Central memory CD8-positive, alpha-beta T cell (primary cell): ENCODE measurements around the gene BICD1.
A peak's percentile ranks its signal among the peaks of the same experiment; 100 is the strongest.
"Not testable (repeated sequence)": the region's sequence is repeated elsewhere in the genome, so short reads cannot be mapped to it uniquely, and the experiment has no call there.

Experiments
- ATAC-seq: fragments of 150-1000 bp; cut with Tn5 transposase; replicated peaks from 2 replicates; pipeline ENCODE4 v1.10.0; 2022; ENCODE audit warnings: mild to moderate bottlenecking, moderate FRiP score, moderate number of reproducible peaks; ENCODE audit not compliant: poor library complexity, severe bottlenecking; ENCODE audit errors: extremely low read depth
- DNase-seq, 2 donors: peaks; one replicate each; pipeline ENCODE4 v3.0.0; 2021; ENCODE audit warnings: low spot score in 2 of 2
- H3K27ac Mint-ChIP-seq: one replicate; pipeline ENCODE4 v1.8.0; 2022; ENCODE audit warnings: low read depth, mild to moderate bottlenecking, moderate library complexity, mixed read lengths
- H3K27me3 Mint-ChIP-seq: one replicate; pipeline ENCODE4 v1.8.0; 2022; ENCODE audit warnings: mixed read lengths
- H3K36me3 Mint-ChIP-seq: one replicate; pipeline ENCODE4 v1.8.0; 2022; ENCODE audit warnings: mild to moderate bottlenecking, moderate library complexity, mixed read lengths; ENCODE audit not compliant: insufficient read depth
- H3K4me1 Mint-ChIP-seq: one replicate; pipeline ENCODE4 v1.8.0; 2022; ENCODE audit warnings: mixed read lengths
- H3K4me3 Mint-ChIP-seq: one replicate; pipeline ENCODE4 v1.8.0; 2022; ENCODE audit warnings: mild to moderate bottlenecking, moderate library complexity, mixed read lengths
- H3K9me3 Mint-ChIP-seq: one replicate; pipeline ENCODE4 v1.8.0; 2022; ENCODE audit warnings: mixed read lengths

The BICD1 gene

DNA sequence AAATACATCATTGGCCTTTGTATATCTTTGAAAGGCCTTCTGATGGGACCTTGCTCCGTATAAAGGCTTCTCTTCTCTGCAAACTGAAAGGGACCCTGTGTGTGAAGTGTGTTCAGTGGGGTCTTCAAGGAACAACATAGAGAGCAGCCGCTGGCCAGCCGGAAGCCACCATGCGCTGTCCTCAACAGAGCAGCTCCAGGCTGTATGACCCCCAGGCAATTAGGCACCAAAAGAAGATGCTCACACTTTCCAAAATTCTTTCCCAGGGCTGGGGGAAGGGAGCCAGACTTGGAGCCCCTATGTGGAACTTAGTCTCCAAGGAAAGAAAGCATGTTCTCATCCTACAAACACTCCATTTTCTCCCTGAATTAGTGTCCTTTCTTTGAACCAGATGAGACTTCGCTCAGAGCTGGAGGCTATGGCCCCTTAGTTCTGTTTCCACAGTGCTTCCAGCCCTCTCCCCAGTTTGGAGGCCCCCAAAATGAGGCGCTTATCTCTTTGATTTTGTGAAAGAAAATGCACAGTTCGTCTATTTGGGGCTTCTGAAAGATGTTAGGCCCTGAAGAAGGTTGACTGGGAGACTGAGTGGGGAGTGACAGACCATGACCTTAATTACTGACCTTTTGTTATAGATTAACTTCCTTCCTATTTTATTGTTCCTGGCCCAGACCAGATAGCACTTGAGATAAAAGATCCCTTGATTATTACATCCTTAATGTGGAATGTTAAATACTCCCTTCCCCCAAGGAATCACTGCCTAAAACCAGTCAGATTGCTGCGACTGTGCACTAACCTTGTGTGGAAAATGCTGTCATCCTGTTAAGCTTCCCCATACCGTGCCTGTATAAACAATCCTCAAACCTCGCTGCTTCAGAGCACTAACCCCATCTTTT is 164.4 kb downstream of the BICD1 start:
- ATAC-seq (no peak), DNase-seq (no peak)
- no peaks in the 10 kb centered on the region for H3K9me3 Mint-ChIP-seq
- H3K4me1 Mint-ChIP-seq, result peaks cover 16% of the 10 kb centered on the region
- no peaks in the 10 kb centered on the region for H3K27me3 Mint-ChIP-seq
- no peak overlapping the region for H3K27ac Mint-ChIP-seq
- no peak overlapping the region for H3K4me3 Mint-ChIP-seq
- H3K36me3 Mint-ChIP-seq, result no peaks in the 10 kb centered on the region

DNA sequence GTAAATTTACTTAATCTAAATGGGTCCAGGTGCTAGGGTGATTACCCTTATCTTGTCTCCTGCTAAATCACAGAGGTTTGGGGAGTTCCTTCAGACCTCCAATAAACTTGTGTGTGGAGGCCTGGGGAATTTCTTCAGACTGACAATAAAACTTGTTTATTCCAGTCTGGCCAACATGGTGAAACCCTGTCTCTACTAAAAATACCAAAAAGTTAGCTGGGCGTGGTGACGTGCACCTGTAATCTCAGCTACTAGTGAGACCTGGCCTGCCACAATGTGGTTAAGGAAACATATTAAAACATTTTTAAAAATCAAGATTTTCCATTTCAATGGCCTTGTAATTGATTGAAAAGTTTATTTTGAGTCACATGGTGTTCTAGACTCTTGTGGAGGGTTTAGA is 165.8 kb downstream of the BICD1 start:
- ATAC-seq (no peak), DNase-seq (no peak)
- H3K27ac Mint-ChIP-seq, result peak overlapping the region; percentile 63
- no peaks in the 10 kb centered on the region for H3K9me3 Mint-ChIP-seq
- no peak overlapping the region for H3K4me3 Mint-ChIP-seq
- no peaks in the 10 kb centered on the region for H3K36me3 Mint-ChIP-seq
- H3K4me1 Mint-ChIP-seq, result peaks cover 16% of the 10 kb centered on the region
- no peaks in the 10 kb centered on the region for H3K27me3 Mint-ChIP-seq

DNA sequence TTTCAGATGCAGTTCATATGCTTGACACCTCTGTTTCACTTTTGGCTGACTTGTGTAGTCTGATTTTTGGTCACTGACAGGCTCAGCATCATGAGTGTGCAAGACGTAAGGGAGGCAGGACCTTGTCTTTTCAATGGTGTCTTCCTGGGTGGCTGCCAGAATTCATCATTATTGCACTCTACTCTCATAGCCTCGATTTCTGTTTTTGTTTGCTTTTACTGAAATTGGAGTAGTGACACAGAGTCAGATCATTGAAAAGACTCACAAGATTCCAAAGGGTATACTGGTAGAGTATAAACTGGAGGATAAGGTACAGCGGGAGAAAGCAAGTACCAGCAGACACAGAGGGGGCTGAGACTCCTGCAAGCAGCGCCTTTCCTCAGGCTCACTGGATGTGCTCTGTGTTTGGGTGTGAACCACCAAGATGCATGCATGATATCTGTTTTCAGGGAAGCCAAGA is 166.4 kb downstream of the BICD1 start:
- H3K27ac Mint-ChIP-seq, result peak overlapping the region; percentile 63
- peaks cover 16% of the 10 kb centered on the region for H3K4me1 Mint-ChIP-seq
- no peak for ATAC-seq
- no peak overlapping the region for H3K4me3 Mint-ChIP-seq
- no peaks in the 10 kb centered on the region for H3K36me3 Mint-ChIP-seq
- DNase-seq, result no peak
- H3K9me3 Mint-ChIP-seq, result no peaks in the 10 kb centered on the region
- H3K27me3 Mint-ChIP-seq, result no peaks in the 10 kb centered on the region

DNA sequence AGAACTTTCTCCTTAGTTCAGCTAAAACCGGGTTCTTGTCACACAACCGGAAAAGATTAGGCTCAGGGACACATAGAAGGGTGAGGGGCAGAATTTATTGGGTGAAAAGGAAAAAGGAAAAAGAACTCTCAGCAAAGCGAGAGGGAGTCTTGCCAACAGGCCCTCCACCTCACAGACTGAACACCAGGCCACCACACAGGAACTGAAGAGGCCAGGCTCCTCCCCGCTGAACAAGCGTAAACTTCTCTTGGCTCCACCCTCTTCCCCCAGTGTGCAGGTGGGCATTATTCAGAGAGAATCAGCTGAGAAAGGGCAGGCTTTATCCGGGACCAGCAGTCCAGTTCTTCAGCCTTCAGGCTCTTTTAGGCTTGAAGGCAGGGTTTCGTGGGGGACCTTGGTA is 167.1 kb downstream of the BICD1 start:
- Mint-ChIP-seq H3K36me3 (no peaks in the 10 kb centered on the region), H3K4me1 (peaks cover 16% of the 10 kb centered on the region), H3K27me3 (no peaks in the 10 kb centered on the region), H3K27ac (peak overlapping the region; percentile 63), H3K4me3 (no peak overlapping the region), H3K9me3 (no peaks in the 10 kb centered on the region)
- no peak for DNase-seq
- peak; percentile 71 for ATAC-seq

DNA sequence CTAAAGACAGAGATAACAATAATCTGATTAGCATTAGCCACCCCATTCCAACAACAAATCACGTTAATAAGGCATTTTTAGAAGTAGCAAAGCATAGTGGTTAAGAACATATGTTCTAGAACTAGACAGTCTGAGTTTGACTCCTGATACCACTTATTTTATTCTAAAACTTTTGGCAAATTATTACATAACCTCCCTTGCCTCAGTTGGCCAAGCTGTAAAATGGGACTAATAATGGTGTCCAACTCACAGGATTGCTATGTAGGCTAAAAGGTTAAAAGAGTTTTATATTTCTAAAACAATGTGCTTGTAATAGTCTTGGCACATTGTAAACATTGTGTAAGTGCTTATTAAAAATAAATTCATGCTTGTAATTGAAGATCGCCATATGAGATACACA is 168.0 kb downstream of the BICD1 start:
- peaks cover 16% of the 10 kb centered on the region for H3K4me1 Mint-ChIP-seq
- ATAC-seq, result no peak
- H3K27ac Mint-ChIP-seq, result no peak overlapping the region

DNA sequence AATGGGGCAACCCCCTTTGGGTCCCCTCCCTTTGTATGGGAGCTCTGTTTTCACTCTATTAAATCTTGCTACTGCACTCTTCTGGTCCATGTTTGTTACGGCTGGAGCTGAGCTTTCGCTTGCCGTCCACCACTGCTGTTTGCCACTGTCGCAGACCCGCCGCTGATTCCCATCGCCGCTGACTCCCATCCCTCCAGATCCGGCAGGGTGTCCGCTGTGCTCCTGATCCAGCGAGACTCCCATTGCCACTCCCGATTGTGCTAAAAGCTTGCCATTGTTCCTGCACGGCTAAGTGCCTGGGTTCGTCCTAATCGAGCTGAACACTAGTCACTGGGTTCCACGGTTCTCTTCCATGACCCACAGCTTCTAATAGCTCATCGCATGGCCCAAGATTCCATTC is 168.9 kb downstream of the BICD1 start:
- not testable (repeated sequence) for DNase-seq, H3K36me3 Mint-ChIP-seq, H3K27me3 Mint-ChIP-seq, H3K9me3 Mint-ChIP-seq, H3K27ac Mint-ChIP-seq, ATAC-seq, H3K4me3 Mint-ChIP-seq
- peaks cover 16% of the 10 kb centered on the region for H3K4me1 Mint-ChIP-seq

More for the DNA sequence above, 168.0 kb downstream of the BICD1 start:
- no peak overlapping the region for H3K4me3 Mint-ChIP-seq
- no peaks in the 10 kb centered on the region for H3K36me3 Mint-ChIP-seq
- H3K27me3 Mint-ChIP-seq, result no peaks in the 10 kb centered on the region
- DNase-seq, result no peak
- no peaks in the 10 kb centered on the region for H3K9me3 Mint-ChIP-seq

DNA sequence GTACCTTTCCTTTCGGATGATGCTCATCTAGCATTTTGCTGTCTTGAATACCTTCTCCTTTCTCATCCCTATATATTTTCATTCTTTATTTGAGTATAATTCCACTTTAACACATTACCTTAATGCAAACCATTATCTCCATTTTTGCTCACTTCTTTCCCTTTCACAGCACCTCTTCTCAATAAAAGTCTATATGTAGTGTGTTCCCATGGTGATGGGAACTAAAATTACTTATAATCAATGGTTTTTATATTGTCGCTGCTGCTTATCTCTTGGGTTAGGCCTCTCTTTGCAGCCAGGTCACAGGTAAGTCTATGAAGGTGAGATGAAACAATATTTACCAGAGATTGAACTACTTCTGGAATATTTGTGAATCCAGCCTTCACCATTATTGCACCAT is 171.1 kb downstream of the BICD1 start:
- H3K4me3 Mint-ChIP-seq, result no peak overlapping the region
- DNase-seq, result no peak
- no peaks in the 10 kb centered on the region for H3K27me3 Mint-ChIP-seq
- H3K9me3 Mint-ChIP-seq, result no peaks in the 10 kb centered on the region
- ATAC-seq, result no peak
- no peak overlapping the region for H3K27ac Mint-ChIP-seq
- no peaks in the 10 kb centered on the region for H3K36me3 Mint-ChIP-seq
- peaks cover 13% of the 10 kb centered on the region for H3K4me1 Mint-ChIP-seq

DNA sequence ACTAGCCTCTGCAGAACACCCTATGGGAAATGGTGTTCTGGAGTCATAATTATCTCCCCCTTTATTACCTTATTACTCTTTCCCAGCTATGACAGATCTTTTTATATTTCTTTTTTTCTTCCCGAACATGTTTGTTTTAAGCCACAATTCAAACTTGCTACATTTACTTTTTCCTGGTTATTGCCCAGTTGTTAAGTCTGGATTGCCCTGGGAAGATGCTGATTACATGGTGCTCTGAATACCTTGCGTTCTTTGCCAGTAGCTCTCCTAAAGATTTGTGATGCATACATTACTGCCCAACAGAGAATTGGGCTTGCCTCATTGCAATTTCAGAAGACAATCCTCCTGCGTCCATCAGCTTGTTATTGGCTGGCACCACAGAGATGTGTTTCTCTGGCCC is 174.5 kb downstream of the BICD1 start:
- H3K27me3 Mint-ChIP-seq, result no peaks in the 10 kb centered on the region
- no peaks in the 10 kb centered on the region for H3K9me3 Mint-ChIP-seq
- no peaks in the 10 kb centered on the region for H3K4me1 Mint-ChIP-seq
- H3K27ac Mint-ChIP-seq, result no peak overlapping the region
- DNase-seq, result no peak
- no peak for ATAC-seq
- H3K4me3 Mint-ChIP-seq, result no peak overlapping the region
- no peaks in the 10 kb centered on the region for H3K36me3 Mint-ChIP-seq

DNA sequence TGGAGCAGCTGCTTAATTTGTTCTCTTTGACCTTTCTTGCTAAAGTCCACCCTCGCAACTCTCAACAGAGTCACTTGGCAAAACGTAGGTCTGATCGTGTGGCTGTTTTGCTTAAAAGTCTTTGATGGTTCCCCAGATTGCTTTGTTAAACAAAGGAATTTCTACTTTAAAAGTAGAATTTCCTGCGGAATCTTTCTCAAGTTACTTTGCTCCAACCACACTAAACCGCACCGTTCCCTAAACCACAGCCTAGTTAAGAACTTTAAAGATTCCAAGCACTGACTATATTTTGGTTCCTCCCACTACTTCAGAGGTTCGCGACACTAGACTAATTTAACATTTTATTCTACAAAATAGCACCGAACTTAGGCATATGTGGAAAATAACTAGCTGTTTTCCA is 177.9 kb downstream of the BICD1 start:
- DNase-seq, result no peak
- no peaks in the 10 kb centered on the region for H3K9me3 Mint-ChIP-seq
- no peaks in the 10 kb centered on the region for H3K4me1 Mint-ChIP-seq
- peaks cover 2% of the 10 kb centered on the region for H3K36me3 Mint-ChIP-seq
- H3K27ac Mint-ChIP-seq, result no peak overlapping the region
- no peak overlapping the region for H3K4me3 Mint-ChIP-seq
- no peaks in the 10 kb centered on the region for H3K27me3 Mint-ChIP-seq
- no peak for ATAC-seq

DNA sequence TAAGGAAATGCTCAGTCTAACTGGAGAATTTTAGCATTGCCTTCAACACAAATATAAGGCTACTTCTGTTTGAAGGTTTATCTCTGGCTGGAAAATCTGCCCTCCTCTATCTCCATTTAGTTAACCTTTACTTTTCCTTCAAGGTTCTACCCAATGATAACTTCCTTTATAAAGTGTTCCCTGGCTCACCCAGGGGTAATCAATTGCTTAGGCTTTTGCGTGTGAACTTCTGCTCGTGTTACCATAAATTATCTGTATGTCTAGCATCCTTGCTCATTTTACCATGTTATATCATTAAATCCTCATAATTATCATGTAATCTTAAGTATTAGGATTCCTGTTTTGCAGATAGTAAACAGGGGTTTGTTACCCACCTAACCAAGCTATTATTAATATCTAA is 178.4 kb downstream of the BICD1 start:
- no peaks in the 10 kb centered on the region for H3K4me1 Mint-ChIP-seq
- no peak for DNase-seq
- H3K27me3 Mint-ChIP-seq, result no peaks in the 10 kb centered on the region
- H3K4me3 Mint-ChIP-seq, result no peak overlapping the region
- no peak for ATAC-seq
- no peaks in the 10 kb centered on the region for H3K9me3 Mint-ChIP-seq
- H3K27ac Mint-ChIP-seq, result no peak overlapping the region
- peaks cover 2% of the 10 kb centered on the region for H3K36me3 Mint-ChIP-seq

DNA sequence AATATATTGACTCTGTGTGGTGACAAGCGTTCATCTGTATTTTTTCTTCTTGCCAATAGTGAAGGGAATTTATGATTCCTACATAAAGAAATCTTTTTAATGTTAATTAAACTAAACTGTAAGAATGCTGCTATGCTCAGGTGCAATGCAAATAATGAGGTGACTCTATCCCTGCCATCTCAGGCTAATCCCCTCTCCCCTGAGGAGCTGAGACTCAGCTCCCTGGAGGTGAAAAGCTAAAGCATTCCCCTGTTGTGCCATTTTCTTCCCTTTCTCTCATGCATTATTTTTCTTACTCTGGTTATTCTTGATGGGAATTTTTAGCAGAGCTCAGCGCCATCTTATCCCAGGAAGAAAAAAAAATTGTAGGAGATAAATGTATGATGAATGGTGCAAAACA is 178.8 kb downstream of the BICD1 start:
- ATAC-seq, result no peak
- no peaks in the 10 kb centered on the region for H3K27me3 Mint-ChIP-seq
- H3K27ac Mint-ChIP-seq, result no peak overlapping the region
- peaks cover 2% of the 10 kb centered on the region for H3K36me3 Mint-ChIP-seq
- no peak overlapping the region for H3K4me3 Mint-ChIP-seq
- DNase-seq, result no peak
- H3K4me1 Mint-ChIP-seq, result no peaks in the 10 kb centered on the region
- no peaks in the 10 kb centered on the region for H3K9me3 Mint-ChIP-seq

DNA sequence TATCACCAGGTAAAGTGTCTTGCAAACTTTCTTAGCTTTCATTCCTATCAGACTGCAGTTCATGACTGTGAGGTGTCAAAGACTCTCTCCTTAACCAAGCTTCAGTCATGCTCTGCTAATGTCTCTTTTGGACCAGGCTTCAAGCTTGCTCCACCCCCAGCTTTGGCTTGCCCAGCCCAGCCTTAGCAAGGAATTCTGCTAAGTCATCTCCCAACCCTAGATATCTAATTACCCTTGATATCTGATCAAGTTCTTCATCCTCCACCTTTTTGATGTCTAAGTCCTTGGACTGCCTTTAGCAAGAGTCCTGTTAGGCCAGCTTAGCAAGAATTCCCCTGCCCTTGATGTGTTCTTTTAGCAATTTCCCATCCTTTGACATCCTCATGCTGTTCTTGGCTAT is 183.8 kb downstream of the BICD1 start:
- DNase-seq, result no peak
- no peak for ATAC-seq
- H3K36me3 Mint-ChIP-seq, result peaks cover 3% of the 10 kb centered on the region
- no peak overlapping the region for H3K27ac Mint-ChIP-seq
- no peaks in the 10 kb centered on the region for H3K4me1 Mint-ChIP-seq
- no peak overlapping the region for H3K4me3 Mint-ChIP-seq
- no peaks in the 10 kb centered on the region for H3K9me3 Mint-ChIP-seq
- no peaks in the 10 kb centered on the region for H3K27me3 Mint-ChIP-seq

DNA sequence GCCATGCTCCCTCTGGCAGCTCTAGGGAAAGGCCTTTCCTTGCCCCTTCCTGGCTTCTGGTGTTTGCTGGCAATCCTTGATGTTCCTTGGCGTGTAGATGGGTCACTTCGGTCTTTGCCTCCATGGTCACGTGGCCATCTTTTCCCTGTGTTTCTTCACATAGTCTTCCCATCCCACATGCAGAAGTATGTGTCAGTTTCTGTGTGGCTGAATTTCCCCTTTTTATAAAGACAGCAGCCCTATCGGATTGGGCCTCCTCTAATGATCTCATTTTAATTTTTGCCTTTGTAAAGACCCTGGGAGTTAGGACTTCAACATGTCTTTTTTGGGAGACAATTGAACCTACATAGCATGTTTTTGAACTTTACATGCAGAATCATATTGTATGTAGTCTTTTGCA is 185.5 kb downstream of the BICD1 start:
- H3K27ac Mint-ChIP-seq, result no peak overlapping the region
- H3K27me3 Mint-ChIP-seq, result no peaks in the 10 kb centered on the region
- no peak for DNase-seq

More for the DNA sequence above, 185.5 kb downstream of the BICD1 start:
- Mint-ChIP-seq H3K4me3 (no peak overlapping the region), H3K9me3 (no peaks in the 10 kb centered on the region), H3K36me3 (peaks cover 3% of the 10 kb centered on the region), H3K4me1 (no peaks in the 10 kb centered on the region)
- no peak for ATAC-seq
